GM19455 (cell line): ENCODE measurements around the gene PTRH2.

Experiments
- ATAC-seq: cut with Tn5 transposase; IDR thresholded peaks from one replicate; pipeline ENCODE4 v1.9.1; 2021; ENCODE audit not compliant: unreplicated experiment

The PTRH2 gene

DNA sequence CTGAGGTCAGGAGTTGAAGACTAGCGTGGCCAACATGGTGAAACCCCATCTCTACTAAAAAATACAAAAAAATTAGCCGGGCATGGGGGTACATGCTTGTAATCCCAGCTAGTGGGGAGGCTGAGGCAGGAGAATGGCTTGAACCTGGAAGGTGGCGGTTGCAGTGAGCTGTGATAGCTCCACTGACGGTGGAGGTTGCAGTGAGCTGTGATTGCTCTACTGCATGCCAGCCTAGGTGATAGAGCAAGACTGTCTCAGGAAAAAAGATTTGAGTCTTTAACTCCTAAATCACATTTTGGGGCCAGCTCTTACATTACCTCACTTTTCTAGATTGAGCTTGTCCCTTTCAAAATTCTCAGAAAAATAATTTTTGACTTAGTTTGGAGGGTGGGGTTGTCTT lies 15.4 kb upstream of the PTRH2 start:
- no peak for ATAC-seq

DNA sequence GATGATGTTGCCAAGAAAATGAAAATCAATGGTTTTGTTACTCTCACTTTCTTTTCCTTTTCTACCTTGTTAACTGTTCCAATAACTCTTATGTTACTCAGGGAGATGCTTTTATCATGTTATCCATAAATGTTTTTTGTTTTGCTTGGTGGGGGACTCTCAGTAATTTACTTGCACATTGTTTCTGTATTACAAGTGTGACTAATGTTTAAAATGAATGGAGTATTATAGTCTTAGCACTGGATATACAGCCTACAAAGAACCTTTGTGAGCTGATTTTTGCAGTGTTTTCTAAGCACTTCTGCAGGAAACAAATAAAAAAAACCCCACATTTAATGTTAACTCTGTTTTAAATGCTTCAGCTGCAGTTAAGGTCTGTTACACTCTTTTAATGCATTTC lies 12.3 kb upstream of the PTRH2 start:
- ATAC-seq, result no peak

DNA sequence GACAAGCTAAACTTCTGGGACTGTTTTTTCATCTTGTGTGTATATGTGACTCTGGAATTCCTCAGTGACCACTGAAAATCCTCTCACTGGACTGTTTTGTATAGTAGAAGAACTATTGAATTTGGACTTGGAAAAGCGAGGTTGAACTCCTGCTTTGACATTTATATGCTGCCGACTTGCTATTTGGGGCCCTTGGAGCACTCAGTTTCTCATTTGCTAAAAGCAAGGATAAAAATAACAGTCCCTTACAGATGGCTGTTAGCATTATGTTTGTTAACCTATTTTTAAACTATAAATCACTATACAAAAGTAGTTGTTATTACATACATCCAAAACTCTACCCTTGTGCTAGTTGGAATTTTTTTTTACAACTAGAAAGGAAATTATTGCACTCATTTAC lies 9.2 kb upstream of the PTRH2 start:
- ATAC-seq, result no peak

DNA sequence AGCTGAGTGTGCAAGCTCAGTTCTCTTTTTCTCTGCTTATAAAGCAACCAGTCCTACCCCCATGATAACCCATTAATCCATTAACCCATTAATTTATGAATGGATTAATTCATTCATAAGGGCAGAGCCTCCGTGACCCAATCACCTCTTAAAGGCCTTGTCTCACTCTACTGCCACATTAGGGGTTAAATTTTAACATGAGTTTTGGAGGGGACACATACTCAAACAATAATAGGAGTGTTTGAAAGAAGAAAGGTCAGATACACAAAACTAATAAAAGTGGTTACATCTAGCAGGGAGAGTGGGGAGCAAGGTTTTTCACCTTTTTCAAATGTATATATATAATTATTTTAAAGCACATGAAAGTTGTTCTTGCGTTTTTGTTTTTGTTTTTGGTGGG lies 7.0 kb upstream of the PTRH2 start:
- ATAC-seq, result no peak

DNA sequence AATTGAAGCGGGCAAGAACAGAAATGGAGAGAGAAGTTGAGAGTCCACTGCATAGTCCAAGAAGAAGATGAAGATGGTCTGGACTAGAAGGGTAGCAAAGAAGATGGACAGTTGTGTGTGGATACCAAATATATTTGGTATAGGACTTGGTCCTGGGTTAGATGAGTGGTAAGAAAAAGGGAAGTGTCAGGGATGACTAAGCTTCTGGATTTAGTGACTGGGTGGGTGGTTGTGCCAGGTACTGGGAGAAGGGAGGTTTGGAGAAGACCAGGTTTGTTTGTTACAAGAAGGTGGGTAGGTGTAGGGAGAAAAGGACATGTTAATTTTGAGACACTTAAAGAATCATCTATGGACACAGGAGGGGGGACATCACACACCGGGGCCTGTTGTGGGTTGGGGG lies 5.6 kb upstream of the PTRH2 start:
- no peak for ATAC-seq

DNA sequence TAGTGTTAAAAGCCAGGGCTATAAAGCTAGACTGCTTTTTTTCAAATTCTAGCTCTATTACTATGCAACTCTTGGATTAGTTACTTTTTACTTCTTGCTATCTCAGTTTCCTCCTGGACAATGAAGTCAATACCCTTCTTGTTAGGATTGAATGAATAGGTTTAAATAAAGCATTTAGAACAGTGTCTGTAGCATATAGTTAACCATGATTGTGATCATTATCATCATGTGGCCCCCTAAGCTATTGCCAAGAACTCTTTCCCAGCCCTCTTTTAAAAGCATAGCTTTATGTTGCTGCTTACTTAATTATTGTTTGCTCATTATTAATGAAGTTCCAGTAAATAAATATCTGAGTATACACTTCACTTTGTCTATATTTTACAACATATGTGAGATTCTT lies 4.7 kb upstream of the PTRH2 start:
- no peak for ATAC-seq

DNA sequence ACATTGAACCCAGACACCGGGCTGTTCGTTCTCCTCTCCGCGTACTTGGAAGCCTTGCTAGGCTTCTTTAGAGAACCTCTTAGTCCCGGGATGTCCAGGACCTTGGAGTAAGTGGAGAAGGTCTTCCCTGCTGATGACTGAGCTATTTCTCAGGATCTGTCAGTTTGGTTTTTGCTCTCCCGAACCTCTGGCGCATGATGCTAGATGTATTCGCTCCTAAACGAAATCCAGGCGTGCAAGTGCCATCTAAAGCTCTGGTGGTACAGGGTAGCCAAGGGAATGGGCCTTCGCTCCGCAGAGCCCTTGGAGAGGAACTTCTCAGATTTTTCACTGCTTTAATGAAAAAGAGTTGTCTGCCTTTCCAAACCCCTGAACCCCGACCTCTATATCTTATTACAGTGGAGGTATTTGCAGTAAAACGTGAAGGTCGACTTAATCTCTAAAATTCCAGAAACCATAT lies 771 bp upstream of the PTRH2 start:
- ATAC-seq, result no peak

DNA sequence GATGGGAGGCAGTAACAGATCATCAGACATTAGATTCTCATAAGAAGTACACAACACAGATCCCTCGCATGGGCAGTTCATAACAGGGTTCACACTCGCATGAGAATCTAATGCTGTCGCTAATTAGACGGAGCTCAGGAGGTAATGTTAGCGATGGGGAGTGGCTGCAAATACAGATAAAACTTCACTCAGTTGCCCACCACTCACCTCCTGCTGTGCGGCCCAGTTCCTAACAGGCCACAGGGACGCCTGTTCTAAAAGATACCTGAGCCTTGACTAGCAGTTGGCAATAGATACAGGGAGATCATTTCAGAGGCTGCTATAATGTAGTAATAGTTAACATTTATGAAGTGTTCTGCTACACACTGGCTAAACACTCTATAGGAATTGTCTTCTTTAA lies 4.9 kb downstream of the PTRH2 start:
- no peak for ATAC-seq

DNA sequence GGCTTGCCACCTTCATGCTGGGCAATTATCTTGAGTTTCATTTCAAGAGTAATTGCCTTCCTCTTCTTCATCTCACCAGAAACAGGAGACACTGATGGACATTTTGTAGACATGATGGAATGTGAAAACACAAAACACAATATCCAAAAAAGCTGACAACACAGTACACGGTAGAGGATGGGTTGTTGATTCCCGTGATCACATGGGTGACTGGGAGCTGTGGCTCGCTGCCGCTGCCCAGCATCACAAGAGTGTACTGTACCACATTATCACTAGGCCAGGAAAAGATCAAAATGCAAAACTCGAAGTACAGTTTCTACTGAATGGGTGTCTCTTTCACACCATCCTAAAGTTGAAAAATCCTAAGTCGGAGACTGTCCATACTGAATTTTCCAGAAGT lies 7.4 kb downstream of the PTRH2 start:
- no peak for ATAC-seq

DNA sequence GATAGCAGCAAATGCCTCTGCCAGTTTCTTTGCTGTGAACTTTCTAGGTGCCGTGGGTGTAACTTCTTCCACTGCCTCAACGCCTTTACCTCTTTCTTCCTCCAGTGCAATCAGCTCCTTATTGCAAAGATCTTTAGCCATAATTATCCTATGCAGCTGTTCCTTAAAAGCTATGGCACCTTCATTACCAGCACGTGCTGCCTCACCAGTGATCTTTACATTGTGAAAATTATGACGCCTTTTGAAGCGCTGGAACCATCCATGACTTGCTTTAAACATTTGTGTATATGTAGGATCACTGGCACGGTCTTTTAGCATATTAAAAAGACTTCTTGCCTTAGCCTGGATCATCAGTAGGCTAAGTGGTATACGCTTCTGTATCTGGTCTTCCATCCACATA lies 8.0 kb downstream of the PTRH2 start:
- ATAC-seq, result no peak

DNA sequence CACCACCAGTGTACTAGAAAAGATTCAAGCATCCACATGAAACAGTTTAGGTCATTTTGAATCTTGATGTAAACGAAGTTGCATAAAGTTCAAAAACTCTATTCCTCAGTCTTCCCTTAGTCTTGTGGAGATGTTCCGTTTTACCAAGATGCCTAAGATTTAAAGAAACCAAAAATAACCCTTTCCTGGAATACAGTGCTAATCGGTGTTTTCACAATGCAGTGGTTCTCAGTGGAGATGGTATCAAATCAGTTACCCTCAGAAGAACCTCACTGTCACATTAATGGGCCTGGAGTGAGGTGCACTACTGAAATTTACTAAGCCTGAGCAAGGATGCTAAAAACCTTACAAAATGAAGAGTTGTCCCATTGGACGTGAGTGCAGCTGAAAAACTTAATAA lies 9.1 kb downstream of the PTRH2 start:
- ATAC-seq, result no peak

DNA sequence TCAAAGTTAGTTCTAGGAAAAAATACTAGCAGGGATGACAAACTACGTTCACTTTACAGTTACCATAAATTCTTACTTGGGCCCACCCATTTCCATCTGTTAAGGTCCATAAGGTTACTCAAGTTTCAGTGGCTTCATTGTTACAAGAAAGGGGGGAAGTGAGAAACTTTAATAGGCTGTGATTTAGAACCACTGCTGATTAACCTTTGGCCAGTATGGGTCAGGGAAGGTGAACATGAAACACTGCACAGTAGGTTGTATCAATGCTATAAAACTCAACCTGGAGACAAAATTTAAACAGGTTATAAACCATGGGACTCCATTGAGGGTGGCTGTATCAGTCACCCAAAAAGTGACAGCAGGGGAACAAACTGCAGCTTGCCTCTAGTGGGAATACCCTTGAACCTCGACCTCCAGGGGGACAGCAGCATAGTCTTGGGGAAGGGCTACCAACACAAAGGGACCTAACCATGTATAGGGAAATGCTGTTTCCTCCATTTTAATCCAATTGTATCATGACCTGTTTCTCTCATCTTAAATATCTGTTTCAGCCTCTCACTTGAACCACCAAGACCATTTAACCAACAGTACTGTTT lies 10.4 kb downstream of the PTRH2 start:
- ATAC-seq, result no peak

DNA sequence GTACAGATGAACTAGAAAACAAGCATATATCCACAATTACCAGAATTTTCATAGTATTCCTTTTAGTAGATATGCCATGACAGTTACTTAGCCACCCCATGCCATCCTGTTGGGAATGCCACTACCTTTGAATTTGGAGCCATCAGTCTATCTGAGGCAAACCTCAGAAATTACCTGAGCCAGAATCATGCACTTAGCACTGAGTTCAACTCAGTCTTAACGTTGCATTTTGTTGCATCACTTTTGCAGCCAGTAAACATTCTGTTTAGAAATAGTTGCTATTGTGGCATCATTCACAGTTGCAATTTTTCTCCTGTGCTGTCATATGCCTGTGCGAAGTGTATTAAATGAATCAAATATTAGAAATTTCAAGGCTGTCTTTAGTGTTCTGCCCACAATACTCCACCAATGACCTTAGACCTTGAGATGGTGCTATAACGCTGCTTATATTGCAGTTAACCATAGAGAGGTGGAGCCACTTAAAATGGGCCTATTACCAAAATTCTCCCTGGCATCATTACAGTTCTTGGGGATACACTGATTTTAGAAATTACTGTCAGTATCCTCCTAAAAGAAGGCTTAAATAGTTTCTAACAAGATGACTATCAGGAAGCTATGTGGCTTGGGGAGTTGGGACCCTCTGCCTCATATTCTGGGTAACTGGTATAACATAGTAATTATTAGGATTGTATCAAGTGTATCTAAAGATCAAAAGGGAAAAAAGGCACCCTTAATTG lies 11.1 kb downstream of the PTRH2 start:
- no peak for ATAC-seq

DNA sequence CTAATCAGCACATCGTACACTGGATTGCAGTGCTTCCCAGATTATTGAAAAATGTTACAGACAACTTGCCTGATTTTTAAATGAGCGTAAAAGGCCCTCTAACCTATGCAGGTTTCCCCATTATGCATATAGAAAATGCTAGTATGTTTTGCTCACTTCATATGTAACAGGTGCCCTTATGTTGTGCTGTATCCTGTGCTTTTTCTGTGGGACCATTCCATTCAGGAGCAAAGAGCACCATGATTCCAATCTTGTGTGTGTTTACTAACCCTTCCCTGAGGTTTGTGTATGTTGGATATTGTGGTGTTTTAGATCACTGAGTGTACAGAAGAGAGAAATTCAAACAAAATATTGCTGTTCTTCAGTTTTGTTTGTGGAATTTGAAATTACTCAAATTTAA lies 12.9 kb downstream of the PTRH2 start:
- no peak for ATAC-seq

DNA sequence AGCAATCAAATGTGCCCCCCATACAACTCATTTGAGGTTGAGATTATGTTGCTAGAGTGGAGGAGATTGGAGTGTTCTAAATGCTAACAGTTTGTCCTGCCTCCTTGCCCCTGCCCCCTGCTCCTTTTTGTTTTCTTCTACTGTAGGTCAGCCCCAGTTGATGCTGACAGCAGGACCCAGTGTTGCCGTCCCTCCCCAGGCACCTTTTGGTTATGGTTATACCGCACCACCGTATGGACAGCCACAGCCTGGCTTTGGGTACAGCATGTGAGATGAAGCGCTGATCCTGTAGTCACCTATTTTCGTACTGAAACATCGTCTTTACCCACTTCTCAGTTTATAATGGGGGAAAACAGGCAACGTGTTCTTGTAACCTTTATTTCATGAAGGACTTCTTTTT lies 13.6 kb downstream of the PTRH2 start:
- ATAC-seq, result no peak

DNA sequence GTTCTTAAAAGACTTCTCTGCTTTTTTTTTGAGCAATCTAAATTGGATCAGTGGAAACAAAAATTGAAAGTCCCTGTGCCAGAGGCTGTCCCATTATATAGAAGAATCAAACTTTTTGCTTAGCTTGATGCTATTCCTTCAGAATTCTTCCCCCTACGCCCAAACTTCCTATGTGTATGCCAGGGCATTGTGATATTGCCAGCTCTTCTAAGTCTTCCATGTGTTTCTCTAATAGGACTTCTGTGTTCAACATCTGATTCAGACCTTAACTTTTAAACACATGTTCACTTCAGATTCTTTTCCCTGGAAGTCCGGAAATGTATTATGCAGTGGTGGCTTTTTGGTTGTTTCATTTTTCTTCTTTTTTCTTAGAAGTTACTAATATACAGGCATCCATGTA lies 18.7 kb downstream of the PTRH2 start:
- ATAC-seq, result no peak

DNA sequence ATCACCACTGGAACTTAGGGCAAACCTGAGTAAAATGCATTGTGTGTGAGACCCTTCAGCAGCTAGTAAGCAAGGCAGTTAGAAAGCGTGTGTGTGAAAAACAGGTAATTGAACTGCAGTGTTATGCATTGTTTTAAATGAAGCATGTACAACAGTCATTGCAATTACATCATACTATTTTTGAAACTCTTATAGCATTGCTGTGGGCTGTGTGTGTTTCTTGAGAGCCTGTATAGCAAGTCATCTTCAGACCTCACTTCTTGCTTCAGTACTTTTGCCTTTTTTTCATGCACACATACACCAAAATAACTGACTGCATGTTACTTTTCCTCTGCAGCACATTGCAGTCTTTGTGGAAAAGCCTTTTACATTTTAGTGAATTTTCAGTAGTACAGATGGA lies 19.2 kb downstream of the PTRH2 start:
- no peak for ATAC-seq

DNA sequence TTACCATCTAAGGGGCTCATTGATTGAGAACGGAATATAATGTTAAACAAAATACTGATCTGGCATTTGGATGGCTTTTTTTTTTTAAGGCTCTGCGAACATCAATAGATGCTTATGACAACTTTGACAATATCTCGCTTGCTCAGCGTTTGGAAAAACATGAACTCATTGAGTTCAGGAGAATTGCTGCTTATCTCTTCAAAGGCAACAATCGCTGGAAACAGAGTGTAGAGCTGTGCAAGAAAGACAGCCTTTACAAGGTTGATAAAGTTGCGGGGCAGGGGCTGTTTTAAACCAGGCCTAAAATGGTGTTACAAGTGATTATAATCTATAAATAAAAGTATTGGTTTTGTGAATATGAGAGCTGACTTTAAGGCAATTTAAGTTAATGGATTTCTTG lies 22.3 kb downstream of the PTRH2 start:
- no peak for ATAC-seq

DNA sequence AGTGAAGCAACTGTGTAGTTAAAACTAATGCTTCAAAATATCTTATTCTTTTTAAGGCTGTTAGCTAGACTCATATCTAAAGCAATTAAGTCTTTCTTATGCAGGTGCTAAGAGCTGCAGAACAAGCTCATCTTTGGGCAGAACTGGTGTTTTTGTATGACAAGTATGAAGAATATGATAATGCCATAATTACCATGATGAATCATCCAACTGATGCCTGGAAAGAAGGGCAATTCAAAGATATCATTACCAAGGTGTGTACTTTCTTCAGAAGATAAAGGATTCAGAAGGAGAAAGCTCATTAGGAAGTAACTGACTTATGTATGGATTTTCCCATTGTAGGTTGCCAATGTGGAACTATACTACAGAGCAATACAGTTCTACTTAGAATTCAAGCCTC lies 23.9 kb downstream of the PTRH2 start:
- ATAC-seq, result no peak

DNA sequence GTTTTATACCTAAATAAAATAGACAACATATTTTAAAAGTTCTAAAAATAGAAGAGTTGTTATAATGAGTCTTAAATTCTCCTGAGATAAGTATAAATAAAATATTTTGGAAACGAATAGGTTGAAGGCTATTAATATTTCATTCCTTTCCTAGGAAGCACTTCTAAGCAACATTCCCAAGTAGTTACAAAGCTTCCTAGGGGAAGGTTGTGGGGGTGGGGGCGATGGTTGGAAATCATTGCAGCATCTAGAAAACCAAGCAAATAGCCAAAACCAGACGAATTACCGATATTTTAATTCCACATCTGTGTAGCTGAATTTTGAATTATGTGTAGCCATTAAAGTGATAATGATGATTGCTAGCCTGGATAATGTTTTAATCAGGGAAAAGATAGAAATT lies 26.9 kb downstream of the PTRH2 start:
- ATAC-seq, result no peak

DNA sequence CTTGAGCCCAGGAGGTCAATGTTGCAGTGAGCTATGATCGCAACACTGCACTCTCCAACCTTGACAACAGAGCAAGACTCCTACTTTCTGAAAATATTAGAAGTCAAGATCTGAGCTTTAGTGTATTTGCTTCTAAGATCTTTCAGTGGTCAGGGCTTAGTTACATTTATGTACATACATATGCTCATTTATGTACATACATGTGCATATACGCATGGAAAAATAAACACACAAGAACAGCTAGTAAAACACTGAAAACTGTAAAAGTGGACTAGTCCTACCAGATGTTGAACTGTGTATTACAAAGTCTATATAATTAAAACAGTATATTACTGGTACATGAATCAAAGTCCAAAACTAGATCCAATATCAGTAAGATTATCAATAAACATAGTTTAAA lies 28.3 kb downstream of the PTRH2 start:
- ATAC-seq, result no peak

DNA sequence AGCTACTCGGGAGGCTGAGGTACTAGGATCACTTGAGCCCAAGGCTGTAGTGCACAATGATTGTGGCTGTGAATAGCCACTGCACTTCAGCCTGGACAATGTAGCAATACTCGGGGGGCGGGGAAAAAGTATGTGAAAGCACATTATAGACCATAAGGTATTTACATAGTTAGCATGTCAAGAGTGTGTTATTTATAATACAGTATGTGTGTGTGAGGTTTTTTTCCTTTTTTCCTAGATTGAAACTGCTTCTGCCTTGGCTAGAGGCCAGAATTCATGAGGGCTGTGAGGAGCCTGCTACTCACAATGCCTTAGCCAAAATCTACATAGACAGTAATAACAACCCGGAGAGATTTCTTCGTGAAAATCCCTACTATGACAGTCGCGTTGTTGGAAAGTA lies 30.5 kb downstream of the PTRH2 start:
- ATAC-seq, result no peak

DNA sequence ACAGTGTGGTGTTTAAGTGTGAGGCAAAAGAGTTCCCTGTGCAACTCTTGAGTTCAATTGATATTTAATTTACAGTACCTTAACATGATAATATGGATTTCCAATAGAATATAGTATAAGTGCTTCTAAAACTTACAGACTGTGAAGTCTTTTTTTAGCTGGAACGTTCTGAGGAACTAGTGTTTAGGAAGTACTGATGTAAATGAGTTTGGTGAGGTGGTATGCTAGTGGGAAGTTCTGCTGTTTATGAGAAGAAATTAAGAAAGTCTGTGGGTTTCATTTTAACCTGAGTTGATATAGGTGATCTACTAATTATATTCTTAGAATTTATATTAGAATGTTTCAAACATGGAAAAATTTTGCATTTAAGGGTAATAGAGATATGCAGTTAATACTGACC lies 32.0 kb downstream of the PTRH2 start:
- no peak for ATAC-seq
